Right lung (tissue), 10 donors: ENCODE data around the gene SDCBP2. TPM values are rescaled to one million over a fixed set of nuclear protein-coding genes. Genes with fewer than 3 reads are reported as not detected.

Experiments used
- DNase-seq, 2 donors: peaks; one replicate each; pipeline ENCODE4 v3.0.0-alpha.2; 2013
- long read RNA-seq, 8 donors: transcript quantifications; one replicate each; lab custom pipeline, GENCODE V29; 2026
- polyA plus RNA-seq, 5 donors: library from polyadenylated mRNA; unstranded; fragments of 120-200 nt; gene quantifications; one replicate each; pipeline versions ENCODE4 v1.2.1 to v1.2.3, GENCODE V29; 2013; ENCODE audit warnings: inconsistent platforms in 1 of 5, low replicate concordance in 1 of 5; ENCODE audit not compliant: insufficient read length in 5 of 5, insufficient read depth in 1 of 5

SDCBP2 gene
- 1 to 10 TPM; 1.8 to 4.3 (median 3.2) TPM for polyA plus RNA-seq
- long read RNA-seq, donor 1, partial matches to known transcripts = 0 of 2 reads
- long read RNA-seq, donor 1, other reads (novel, unspliced or antisense) = 0 of 2 reads
- long read RNA-seq, donor 2 = 0 reads
- long read RNA-seq, donor 3, partial matches to known transcripts = 0 of 1 reads
- long read RNA-seq, donor 3, other reads (novel, unspliced or antisense) = 0 of 1 reads
- long read RNA-seq, donor 4 = 0 reads
- long read RNA-seq, donor 5, partial matches to known transcripts = 0 of 2 reads
- long read RNA-seq, donor 5, other reads (novel, unspliced or antisense) = 0 of 2 reads
- long read RNA-seq, donor 6 = 0 reads
- long read RNA-seq, donor 7, partial matches to known transcripts = 0 of 1 reads
- long read RNA-seq, donor 7, other reads (novel, unspliced or antisense) = 0 of 1 reads
- long read RNA-seq, donor 8 = 0 reads

- DNase-seq = no peak
These were observed at the start of gene SDCBP2 for GRCh38 chr20:1328680-1329330. Gene SDCBP2, minus strand, starts transcription at chr20:1329139. Its CDS starts 8,723 bp downstream, at chr20:1320416.

GRCh38 chr20:1378735-1379125, 49.8 kb upstream of the SDCBP2 start:
- DNase-seq = no peak

GRCh38 chr20:1377984-1378734, 49.2 kb upstream of the SDCBP2 start:
- no peak for DNase-seq

- DNase-seq = no peak
These were observed 48.5 kb upstream of the SDCBP2 start for GRCh38 chr20:1377341-1377871.

- DNase-seq = no peak
These were observed 47.7 kb upstream of the SDCBP2 start for GRCh38 chr20:1376408-1377270.

GRCh38 chr20:1376007-1376406, 47.1 kb upstream of the SDCBP2 start:
- DNase-seq = no peak

GRCh38 chr20:1375515-1375914, 46.6 kb upstream of the SDCBP2 start:
- DNase-seq = no peak

GRCh38 chr20:1374246-1374645, 45.3 kb upstream of the SDCBP2 start:
- DNase-seq = no peak

GRCh38 chr20:1373614-1374013, 44.7 kb upstream of the SDCBP2 start:
- no peak for DNase-seq

GRCh38 chr20:1373036-1373435, 44.1 kb upstream of the SDCBP2 start:
- no peak for DNase-seq

- no peak for DNase-seq
These were observed 43.0 kb upstream of the SDCBP2 start for GRCh38 chr20:1371830-1372539.

- DNase-seq = no peak
These were observed 42.4 kb upstream of the SDCBP2 start for GRCh38 chr20:1371202-1371782.

- no peak for DNase-seq
These were observed 41.7 kb upstream of the SDCBP2 start for GRCh38 chr20:1370548-1371110.

- DNase-seq = no peak
These were observed 41.0 kb upstream of the SDCBP2 start for GRCh38 chr20:1369970-1370369.

- no peak for DNase-seq
These were observed 39.7 kb upstream of the SDCBP2 start for GRCh38 chr20:1368448-1369199.

- no peak for DNase-seq
These were observed 38.5 kb upstream of the SDCBP2 start for GRCh38 chr20:1367479-1367878.

- peak; percentile 8 to 9 for DNase-seq
These were observed 35.2 kb upstream of the SDCBP2 start for GRCh38 chr20:1364106-1364505.

GRCh38 chr20:1363522-1363921, 34.6 kb upstream of the SDCBP2 start:
- no peak for DNase-seq

GRCh38 chr20:1362484-1362883, 33.5 kb upstream of the SDCBP2 start:
- no peak for DNase-seq
